Erythroblast (primary cell): ENCODE measurements around the gene TFDP1.

Experiments used
- GATA1 ChIP-seq: IDR thresholded peaks from 2 replicates; pipeline ENCODE4 v1.6.1; 2011; ENCODE audit warnings: low read depth, mild to moderate bottlenecking, control low read depth, low read length, moderate library complexity
- POLR2A ChIP-seq: IDR thresholded peaks from 2 replicates; pipeline ENCODE4 v1.6.1; 2011; ENCODE audit warnings: mild to moderate bottlenecking, low read length

DNA sequence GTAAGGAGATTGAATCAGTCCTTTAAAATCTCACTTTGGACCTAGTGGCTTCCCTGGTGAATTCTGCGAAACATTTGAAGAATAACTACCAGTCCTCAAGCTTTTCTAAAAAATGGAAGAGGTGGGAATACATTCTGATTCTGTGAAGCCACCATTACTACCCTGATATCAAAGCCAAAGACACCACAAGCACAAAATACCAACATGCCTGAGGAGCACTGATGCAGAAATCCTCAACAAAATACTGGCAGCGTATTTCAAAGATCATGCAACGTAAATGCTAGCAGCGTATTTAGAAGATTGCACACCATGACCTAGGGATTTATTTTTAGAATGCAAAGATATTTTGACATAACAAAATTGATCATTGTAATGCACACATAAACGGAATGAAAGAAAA is 59.0 kb downstream of the TFDP1 start:
- no peak for TF ChIP-seq POLR2A
- no peak for TF ChIP-seq GATA1
